Astrocyte (in vitro differentiated cells and primary cell): ENCODE measurements around the gene AKR1B1.

ENCODE experiments used
- EZH2 ChIP-seq: IDR thresholded peaks from 2 replicates; pipeline ENCODE4 v1.6.1; 2012; ENCODE audit warnings: mild to moderate bottlenecking, low read length, inconsistent platforms; ENCODE audit not compliant: insufficient read depth
- TF ChIP-seq, protein P1 (sequence below): IDR thresholded peaks from 2 replicates; pipeline ENCODE4 v1.5.1; 2011; ENCODE audit warnings: low read depth, mild to moderate bottlenecking, inconsistent platforms, low read length, moderate library complexity; ENCODE audit not compliant: insufficient read depth

DNA sequence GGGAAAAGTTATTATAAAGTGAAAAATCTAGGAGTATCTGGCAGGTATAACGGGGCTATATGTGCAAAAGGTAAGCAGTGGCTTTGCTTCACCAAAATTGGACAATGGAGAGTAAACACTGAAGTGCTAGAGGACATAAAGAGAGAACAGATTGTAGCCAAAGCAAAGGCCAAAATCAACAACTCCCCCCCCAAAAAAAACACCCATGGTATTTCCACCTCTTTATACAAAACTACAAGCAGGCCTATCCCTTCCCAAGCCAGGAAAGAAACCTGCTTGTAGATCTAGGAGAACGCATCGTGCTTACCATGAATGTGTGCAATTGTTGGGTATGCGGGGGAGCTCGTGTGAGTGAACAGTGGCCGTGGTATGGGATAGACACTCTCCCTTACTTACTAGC lies 9.2 kb upstream of the AKR1B1 start:
- TF ChIP-seq, protein P1, sequence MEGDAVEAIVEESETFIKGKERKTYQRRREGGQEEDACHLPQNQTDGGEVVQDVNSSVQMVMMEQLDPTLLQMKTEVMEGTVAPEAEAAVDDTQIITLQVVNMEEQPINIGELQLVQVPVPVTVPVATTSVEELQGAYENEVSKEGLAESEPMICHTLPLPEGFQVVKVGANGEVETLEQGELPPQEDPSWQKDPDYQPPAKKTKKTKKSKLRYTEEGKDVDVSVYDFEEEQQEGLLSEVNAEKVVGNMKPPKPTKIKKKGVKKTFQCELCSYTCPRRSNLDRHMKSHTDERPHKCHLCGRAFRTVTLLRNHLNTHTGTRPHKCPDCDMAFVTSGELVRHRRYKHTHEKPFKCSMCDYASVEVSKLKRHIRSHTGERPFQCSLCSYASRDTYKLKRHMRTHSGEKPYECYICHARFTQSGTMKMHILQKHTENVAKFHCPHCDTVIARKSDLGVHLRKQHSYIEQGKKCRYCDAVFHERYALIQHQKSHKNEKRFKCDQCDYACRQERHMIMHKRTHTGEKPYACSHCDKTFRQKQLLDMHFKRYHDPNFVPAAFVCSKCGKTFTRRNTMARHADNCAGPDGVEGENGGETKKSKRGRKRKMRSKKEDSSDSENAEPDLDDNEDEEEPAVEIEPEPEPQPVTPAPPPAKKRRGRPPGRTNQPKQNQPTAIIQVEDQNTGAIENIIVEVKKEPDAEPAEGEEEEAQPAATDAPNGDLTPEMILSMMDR: no peak
- no peak for TF ChIP-seq EZH2
